Measurements from ENCODE around the gene UBR7.

The UBR7 gene

GRCh38 chr14:93186466-93186865 is 20.6 kb upstream of the UBR7 start:
- TF ChIP-seq EZH2 (optimal IDR thresholded peaks at IDR 0.05; ENCODE audit: low read depth, low read length) (no peak), EZH2phosphoT487 (IDR thresholded peaks at IDR 0.05; ENCODE audit: low read length) (no peak)
- TF ChIP-seq, protein P1, sequence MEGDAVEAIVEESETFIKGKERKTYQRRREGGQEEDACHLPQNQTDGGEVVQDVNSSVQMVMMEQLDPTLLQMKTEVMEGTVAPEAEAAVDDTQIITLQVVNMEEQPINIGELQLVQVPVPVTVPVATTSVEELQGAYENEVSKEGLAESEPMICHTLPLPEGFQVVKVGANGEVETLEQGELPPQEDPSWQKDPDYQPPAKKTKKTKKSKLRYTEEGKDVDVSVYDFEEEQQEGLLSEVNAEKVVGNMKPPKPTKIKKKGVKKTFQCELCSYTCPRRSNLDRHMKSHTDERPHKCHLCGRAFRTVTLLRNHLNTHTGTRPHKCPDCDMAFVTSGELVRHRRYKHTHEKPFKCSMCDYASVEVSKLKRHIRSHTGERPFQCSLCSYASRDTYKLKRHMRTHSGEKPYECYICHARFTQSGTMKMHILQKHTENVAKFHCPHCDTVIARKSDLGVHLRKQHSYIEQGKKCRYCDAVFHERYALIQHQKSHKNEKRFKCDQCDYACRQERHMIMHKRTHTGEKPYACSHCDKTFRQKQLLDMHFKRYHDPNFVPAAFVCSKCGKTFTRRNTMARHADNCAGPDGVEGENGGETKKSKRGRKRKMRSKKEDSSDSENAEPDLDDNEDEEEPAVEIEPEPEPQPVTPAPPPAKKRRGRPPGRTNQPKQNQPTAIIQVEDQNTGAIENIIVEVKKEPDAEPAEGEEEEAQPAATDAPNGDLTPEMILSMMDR (IDR thresholded peaks at IDR 0.05; ENCODE audit: low read length): no peak
- no peaks in the 10 kb centered on the region for H3K9me2 ChIP-seq (replicated peaks; ENCODE audit: insufficient read depth, low read length)
- no peak overlapping the region for H2AFZ ChIP-seq (ENCODE audit: low read length)
- H3K9me3 ChIP-seq (replicated peaks; ENCODE audit: insufficient read depth, low read length): no peaks in the 10 kb centered on the region
- no peak overlapping the region for H3K27ac ChIP-seq (ENCODE audit: low read length)
- H3K79me2 ChIP-seq (ENCODE audit: low read length): peaks cover 22% of the 10 kb centered on the region
- no peak overlapping the region for H3K4me2 ChIP-seq (ENCODE audit: low read depth, low read length)
- H3F3A ChIP-seq (ENCODE audit: insufficient read depth, low read length): peaks cover 5% of the 10 kb centered on the region
- H3K27me3 ChIP-seq (replicated peaks; ENCODE audit: insufficient read depth, low read length): no peaks in the 10 kb centered on the region
- H3K36me3 ChIP-seq (replicated peaks; ENCODE audit: insufficient read depth, low read length): no peaks in the 10 kb centered on the region
- H4K20me1 ChIP-seq (ENCODE audit: insufficient read depth, low read length): no peaks in the 10 kb centered on the region
- no peak overlapping the region for H3K9ac ChIP-seq (ENCODE audit: low read length)
- no peaks in the 10 kb centered on the region for H3K4me1 ChIP-seq (ENCODE audit: low read length)
- no peak for DNase-seq
- no peak overlapping the region for H3K4me3 ChIP-seq (ENCODE audit: low read length)

DNA sequence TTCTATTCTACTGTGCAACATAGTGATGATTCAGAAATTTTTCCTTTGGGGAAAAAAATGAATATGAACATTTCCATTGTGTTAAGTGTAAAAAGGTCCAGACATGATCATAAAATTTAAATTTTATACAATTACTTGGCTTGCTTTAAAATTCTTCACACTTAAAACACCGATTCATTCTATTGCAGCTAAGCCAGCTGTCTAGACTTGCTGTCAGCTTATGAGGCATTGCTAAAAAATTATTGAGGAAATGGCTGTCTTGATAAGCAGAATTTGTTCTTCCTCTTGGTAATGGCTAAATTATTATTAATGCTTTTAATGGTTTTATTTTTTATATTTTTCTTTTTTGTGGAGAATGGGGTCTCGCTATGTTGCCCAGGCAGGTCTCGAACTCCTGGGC is 20.1 kb upstream of the UBR7 start:
- Histone ChIP-seq H3K79me2 (ENCODE audit: low read length) (peaks cover 22% of the 10 kb centered on the region), H3K27ac (ENCODE audit: low read length) (no peak overlapping the region), H2AFZ (ENCODE audit: low read length) (no peak overlapping the region), H3K9me3 (replicated peaks; ENCODE audit: insufficient read depth, low read length) (no peaks in the 10 kb centered on the region), H3K27me3 (replicated peaks; ENCODE audit: insufficient read depth, low read length) (no peaks in the 10 kb centered on the region), H3K9me2 (replicated peaks; ENCODE audit: insufficient read depth, low read length) (no peaks in the 10 kb centered on the region), H3K4me2 (ENCODE audit: low read depth, low read length) (no peak overlapping the region), H4K20me1 (ENCODE audit: insufficient read depth, low read length) (no peaks in the 10 kb centered on the region), H3F3A (ENCODE audit: insufficient read depth, low read length) (peaks cover 5% of the 10 kb centered on the region), H3K36me3 (replicated peaks; ENCODE audit: insufficient read depth, low read length) (no peaks in the 10 kb centered on the region), H3K4me3 (ENCODE audit: low read length) (no peak overlapping the region), H3K4me1 (ENCODE audit: low read length) (no peaks in the 10 kb centered on the region), H3K9ac (ENCODE audit: low read length) (no peak overlapping the region)
- TF ChIP-seq, protein P1 (IDR thresholded peaks at IDR 0.05; ENCODE audit: low read length): no peak
- TF ChIP-seq EZH2phosphoT487 (IDR thresholded peaks at IDR 0.05; ENCODE audit: low read length) (no peak), EZH2 (optimal IDR thresholded peaks at IDR 0.05; ENCODE audit: low read depth, low read length) (no peak)
- no peak for DNase-seq

GRCh38 chr14:93195316-93195999 is 11.6 kb upstream of the UBR7 start:
- no peaks in the 10 kb centered on the region for H3K9me2 ChIP-seq (replicated peaks; ENCODE audit: insufficient read depth, low read length)
- H3K79me2 ChIP-seq (ENCODE audit: low read length): no peaks in the 10 kb centered on the region
- H3K4me3 ChIP-seq (ENCODE audit: low read length): no peak overlapping the region
- H3K9ac ChIP-seq (ENCODE audit: low read length): no peak overlapping the region
- H3K27ac ChIP-seq (ENCODE audit: low read length): no peak overlapping the region
- TF ChIP-seq EZH2phosphoT487 (IDR thresholded peaks at IDR 0.05; ENCODE audit: low read length) (no peak), EZH2 (optimal IDR thresholded peaks at IDR 0.05; ENCODE audit: low read depth, low read length) (no peak)
- TF ChIP-seq, protein P1 (IDR thresholded peaks at IDR 0.05; ENCODE audit: low read length): no peak
- no peak overlapping the region for H2AFZ ChIP-seq (ENCODE audit: low read length)
- H3K36me3 ChIP-seq (replicated peaks; ENCODE audit: insufficient read depth, low read length): no peaks in the 10 kb centered on the region
- H3K9me3 ChIP-seq (replicated peaks; ENCODE audit: insufficient read depth, low read length): no peaks in the 10 kb centered on the region
- H3K4me2 ChIP-seq (ENCODE audit: low read depth, low read length): no peak overlapping the region
- no peaks in the 10 kb centered on the region for H3K4me1 ChIP-seq (ENCODE audit: low read length)
- no peaks in the 10 kb centered on the region for H3F3A ChIP-seq (ENCODE audit: insufficient read depth, low read length)
- H3K27me3 ChIP-seq (replicated peaks; ENCODE audit: insufficient read depth, low read length): no peaks in the 10 kb centered on the region
- H4K20me1 ChIP-seq (ENCODE audit: insufficient read depth, low read length): no peaks in the 10 kb centered on the region
- DNase-seq: no peak

Measured in MM.1S (cell line).